GM12865 (cell line): ENCODE data around the gene EXOG.

ENCODE experiments used
- DNase-seq: peaks from one replicate; pipeline ENCODE4 v3.0.0; 2010; ENCODE audit warnings: low read depth
- H3K4me3 ChIP-seq: 2 replicates; pipeline ENCODE4 v1.5.1; 2011; ENCODE audit warnings: mild to moderate bottlenecking, low read depth, low read length, control low read depth
- TF ChIP-seq, protein P1 (sequence below): IDR thresholded peaks from 2 replicates; pipeline ENCODE4 v1.5.1; 2011; ENCODE audit warnings: low read length, control low read depth, low read depth, inconsistent platforms; ENCODE audit not compliant: insufficient read depth; ENCODE audit errors: missing control alignments

The EXOG gene

GRCh38 chr3:38555926-38556325 lies 59.8 kb downstream of the EXOG start:
- no peak for DNase-seq
- TF ChIP-seq, protein P1, sequence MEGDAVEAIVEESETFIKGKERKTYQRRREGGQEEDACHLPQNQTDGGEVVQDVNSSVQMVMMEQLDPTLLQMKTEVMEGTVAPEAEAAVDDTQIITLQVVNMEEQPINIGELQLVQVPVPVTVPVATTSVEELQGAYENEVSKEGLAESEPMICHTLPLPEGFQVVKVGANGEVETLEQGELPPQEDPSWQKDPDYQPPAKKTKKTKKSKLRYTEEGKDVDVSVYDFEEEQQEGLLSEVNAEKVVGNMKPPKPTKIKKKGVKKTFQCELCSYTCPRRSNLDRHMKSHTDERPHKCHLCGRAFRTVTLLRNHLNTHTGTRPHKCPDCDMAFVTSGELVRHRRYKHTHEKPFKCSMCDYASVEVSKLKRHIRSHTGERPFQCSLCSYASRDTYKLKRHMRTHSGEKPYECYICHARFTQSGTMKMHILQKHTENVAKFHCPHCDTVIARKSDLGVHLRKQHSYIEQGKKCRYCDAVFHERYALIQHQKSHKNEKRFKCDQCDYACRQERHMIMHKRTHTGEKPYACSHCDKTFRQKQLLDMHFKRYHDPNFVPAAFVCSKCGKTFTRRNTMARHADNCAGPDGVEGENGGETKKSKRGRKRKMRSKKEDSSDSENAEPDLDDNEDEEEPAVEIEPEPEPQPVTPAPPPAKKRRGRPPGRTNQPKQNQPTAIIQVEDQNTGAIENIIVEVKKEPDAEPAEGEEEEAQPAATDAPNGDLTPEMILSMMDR, result no peak
- no peak overlapping the region for H3K4me3 ChIP-seq

DNA sequence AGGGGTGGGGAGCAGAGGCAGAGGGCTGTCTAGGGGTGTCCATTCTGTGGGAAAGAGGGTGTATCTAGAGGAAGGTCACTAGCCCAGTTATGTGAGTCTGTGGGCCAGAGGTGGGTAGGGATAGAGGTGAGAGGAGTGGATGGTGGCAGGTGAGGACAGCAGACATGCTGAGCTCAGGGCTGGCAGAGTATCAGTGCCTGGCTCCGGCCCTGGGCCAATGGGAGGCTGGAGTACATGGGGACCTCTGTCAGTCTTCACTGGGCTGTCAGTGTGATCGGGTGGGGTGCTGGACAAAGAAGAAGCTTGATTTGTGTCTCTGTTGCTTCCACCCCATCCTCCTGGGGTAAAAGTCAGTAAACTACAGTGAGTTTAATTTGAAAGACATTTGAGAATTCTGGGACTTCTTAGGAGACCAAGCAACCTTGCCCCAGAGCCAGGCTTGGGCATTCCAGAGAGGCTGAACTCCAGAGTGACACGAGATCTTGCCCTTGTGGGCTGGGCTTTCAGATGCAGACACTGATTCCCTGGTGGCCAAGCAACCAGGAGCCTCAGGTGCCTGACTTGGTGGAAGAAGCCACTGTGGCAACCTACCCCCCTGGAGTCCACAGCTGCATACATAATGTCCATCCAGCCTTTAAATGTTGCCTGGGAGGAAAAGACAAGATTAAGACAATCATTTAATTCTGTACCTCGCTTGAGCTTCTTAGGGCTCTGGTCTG lies 60.7 kb downstream of the EXOG start:
- TF ChIP-seq, protein P1, result no peak
- H3K4me3 ChIP-seq, result no peak overlapping the region
- DNase-seq, result no peak

DNA sequence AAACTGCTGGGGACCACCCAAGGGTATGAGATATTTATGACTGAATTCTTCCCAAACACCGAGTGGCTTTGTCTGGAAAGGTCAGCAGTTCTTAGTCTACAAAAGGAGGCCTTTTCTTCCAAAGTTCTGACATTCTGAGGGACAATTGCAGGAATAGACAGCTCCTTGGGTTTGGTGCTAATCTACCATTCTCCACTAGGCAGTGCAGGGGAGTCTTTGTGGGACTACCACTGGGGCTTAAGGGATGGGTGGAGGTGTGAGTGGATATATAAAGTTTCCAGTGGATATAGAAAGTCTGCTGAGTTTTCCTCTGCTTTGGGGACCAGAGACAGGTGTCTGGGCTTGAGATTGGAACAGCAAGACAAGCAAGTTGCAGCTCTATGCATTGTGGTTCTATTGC lies 62.7 kb downstream of the EXOG start:
- TF ChIP-seq, protein P1, result no peak
- no peak for DNase-seq
- H3K4me3 ChIP-seq, result no peak overlapping the region

GRCh38 chr3:38560284-38560683 lies 64.1 kb downstream of the EXOG start:
- DNase-seq, result no peak
- no peak overlapping the region for H3K4me3 ChIP-seq
- TF ChIP-seq, protein P1, result peak; percentile 28

- H3K4me3 ChIP-seq, result no peak overlapping the region
- TF ChIP-seq, protein P1, result no peak
- no peak for DNase-seq
Observed at GRCh38 chr3:38560996-38561717, 65.0 kb downstream of the EXOG start.

- no peak for DNase-seq
- TF ChIP-seq, protein P1, result no peak
- H3K4me3 ChIP-seq, result no peak overlapping the region
Observed at GRCh38 chr3:38561746-38562466, 65.8 kb downstream of the EXOG start.
